SU-DHL-6 (cell line): ENCODE results near the gene GPR161.

Experiments
- H2AFZ ChIP-seq: fragments of 200-600 bp; sonication (generic); 2 replicates; pipeline ENCODE4 v1.6.1; 2014; ENCODE audit warnings: low read depth, mild to moderate bottlenecking, moderate library complexity, mixed read lengths, antibody characterized with exemption, low read length; ENCODE audit not compliant: severe bottlenecking
- H3F3A ChIP-seq: fragments of 200-600 bp; shearing (Covaris generic); 2 replicates; pipeline ENCODE4 v1.6.0; 2016; ENCODE audit warnings: antibody characterized with exemption, mild to moderate bottlenecking; ENCODE audit not compliant: insufficient read depth
- H3K27ac ChIP-seq: fragments of 200-600 bp; sonication (generic); 2 replicates; pipeline ENCODE4 v1.5.1; 2016; ENCODE audit warnings: low read depth, mild to moderate bottlenecking, low read length, moderate library complexity, mixed read lengths
- H3K27me3 ChIP-seq: fragments of 200-600 bp; sonication (generic), shearing (Covaris generic); 2 replicates; pipeline ENCODE4 v1.6.0; 2014; ENCODE audit warnings: mild to moderate bottlenecking, low read length
- H3K36me3 ChIP-seq: fragments of 200-600 bp; sonication (generic); 2 replicates; pipeline ENCODE4 v1.6.1; 2014; ENCODE audit warnings: mild to moderate bottlenecking, low read length, mixed read lengths
- H3K4me2 ChIP-seq: fragments of 300-600, 200-600 bp; shearing (Covaris generic), sonication (generic); 2 replicates; pipeline ENCODE4 v1.6.0; 2014; ENCODE audit warnings: low read length, low read depth, mild to moderate bottlenecking; ENCODE audit not compliant: poor library complexity, severe bottlenecking
- H3K4me3 ChIP-seq: fragments of 200-600 bp; sonication (generic); 2 replicates; pipeline ENCODE4 v1.5.1; 2014; ENCODE audit warnings: antibody characterized with exemption, low read length, mild to moderate bottlenecking, mixed read lengths; ENCODE audit not compliant: insufficient read depth, poor library complexity, severe bottlenecking
- H3K79me2 ChIP-seq: fragments of 200-600 bp; sonication (generic); 2 replicates; pipeline ENCODE4 v1.6.1; 2014; ENCODE audit warnings: mild to moderate bottlenecking, low read length, moderate library complexity; ENCODE audit not compliant: insufficient read depth
- H3K9ac ChIP-seq: fragments of 200-600 bp; sonication (generic); 2 replicates; pipeline ENCODE4 v1.7.0; 2014; ENCODE audit warnings: mild to moderate bottlenecking, low read length
- H3K9me2 ChIP-seq: fragments of 200-600 bp; sonication (generic); replicated peaks from 2 replicates; pipeline ENCODE4 v1.6.1; 2014; ENCODE audit warnings: low read length; ENCODE audit not compliant: insufficient read depth
- H3K9me3 ChIP-seq: fragments of 200-600 bp; sonication (generic); 2 replicates; pipeline ENCODE4 v1.6.1; 2014; ENCODE audit warnings: low read length, mixed read lengths; ENCODE audit not compliant: insufficient read depth
- H4K20me1 ChIP-seq: fragments of 200-600 bp; sonication (generic); 2 replicates; pipeline ENCODE4 v1.6.1; 2014; ENCODE audit warnings: low read depth, mild to moderate bottlenecking, antibody characterized with exemption, low read length, moderate library complexity, mixed read lengths
- EZH2phosphoT487 ChIP-seq: fragments of 200-600 bp; sonication (generic), shearing (Covaris generic); conservative IDR thresholded peaks from 2 replicates; pipeline ENCODE4 v1.6.1; 2018; ENCODE audit warnings: mild to moderate bottlenecking, antibody characterized with exemption, low read length, moderate library complexity, mixed read lengths
- TF ChIP-seq, protein P1 (sequence below): fragments of 200-600 bp; sonication (generic); IDR thresholded peaks from one replicate; pipeline ENCODE4 v1.5.1; 2017; ENCODE audit warnings: antibody characterized with exemption, mild to moderate bottlenecking, low read length, moderate library complexity; ENCODE audit not compliant: insufficient read depth, poor library complexity, severe bottlenecking

Gene GPR161

DNA sequence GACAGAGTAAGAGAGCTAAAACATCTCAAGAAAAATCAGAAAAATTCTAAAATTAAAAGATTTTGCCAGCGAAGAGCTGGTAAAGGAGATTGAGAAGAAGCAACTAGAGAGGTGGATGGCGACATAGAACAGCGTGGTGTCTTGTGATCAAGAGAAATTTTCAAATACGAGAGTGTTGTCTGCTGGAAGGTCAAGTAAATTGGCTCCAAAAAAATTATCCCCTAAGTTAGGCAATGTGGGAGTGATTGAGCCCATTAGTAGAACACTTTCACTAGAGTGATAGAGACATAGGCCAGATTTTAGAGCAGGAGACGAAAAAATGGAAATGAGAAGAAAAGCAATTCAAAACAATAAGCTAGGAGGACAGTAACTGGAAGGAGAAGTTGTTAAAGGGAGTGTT lies 105.5 kb downstream of the GPR161 start:
- Histone ChIP-seq H3K27ac (no peak overlapping the region), H3K9me2 (no peaks in the 10 kb centered on the region), H3F3A (no peaks in the 10 kb centered on the region), H3K4me3 (no peak overlapping the region), H2AFZ (no peak overlapping the region), H3K79me2 (no peaks in the 10 kb centered on the region), H3K9ac (no peak overlapping the region), H3K4me2 (no peak overlapping the region), H3K27me3 (no peaks in the 10 kb centered on the region), H4K20me1 (no peaks in the 10 kb centered on the region), H3K9me3 (no peaks in the 10 kb centered on the region), H3K36me3 (no peaks in the 10 kb centered on the region; the same call in 1 of the 2 replicates)
- TF ChIP-seq, protein P1, sequence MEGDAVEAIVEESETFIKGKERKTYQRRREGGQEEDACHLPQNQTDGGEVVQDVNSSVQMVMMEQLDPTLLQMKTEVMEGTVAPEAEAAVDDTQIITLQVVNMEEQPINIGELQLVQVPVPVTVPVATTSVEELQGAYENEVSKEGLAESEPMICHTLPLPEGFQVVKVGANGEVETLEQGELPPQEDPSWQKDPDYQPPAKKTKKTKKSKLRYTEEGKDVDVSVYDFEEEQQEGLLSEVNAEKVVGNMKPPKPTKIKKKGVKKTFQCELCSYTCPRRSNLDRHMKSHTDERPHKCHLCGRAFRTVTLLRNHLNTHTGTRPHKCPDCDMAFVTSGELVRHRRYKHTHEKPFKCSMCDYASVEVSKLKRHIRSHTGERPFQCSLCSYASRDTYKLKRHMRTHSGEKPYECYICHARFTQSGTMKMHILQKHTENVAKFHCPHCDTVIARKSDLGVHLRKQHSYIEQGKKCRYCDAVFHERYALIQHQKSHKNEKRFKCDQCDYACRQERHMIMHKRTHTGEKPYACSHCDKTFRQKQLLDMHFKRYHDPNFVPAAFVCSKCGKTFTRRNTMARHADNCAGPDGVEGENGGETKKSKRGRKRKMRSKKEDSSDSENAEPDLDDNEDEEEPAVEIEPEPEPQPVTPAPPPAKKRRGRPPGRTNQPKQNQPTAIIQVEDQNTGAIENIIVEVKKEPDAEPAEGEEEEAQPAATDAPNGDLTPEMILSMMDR = no peak
- no peak for TF ChIP-seq EZH2phosphoT487
